ENCODE data around the gene NBPF26.
"Not testable (repeated sequence)": the region's sequence is repeated elsewhere in the genome, so short reads cannot be mapped to it uniquely, and the experiment has no call there.

NBPF26 gene

GRCh38 chr1:120850287-120850536 lies 126.5 kb downstream of the NBPF26 start:
- intact Hi-C loops (cut with DNase I) = not testable (repeated sequence)
- peak in 7 of 42 donors; percentile 5 to 36 (median 14) for DNase-seq

GRCh38 chr1:120850537-120851421 lies 127.0 kb downstream of the NBPF26 start:
- intact Hi-C loops (cut with DNase I) = not testable (repeated sequence)
- peak in 40 of 42 donors; percentile 42 to 94 (median 82) for DNase-seq

GRCh38 chr1:120858144-120858543 lies 134.4 kb downstream of the NBPF26 start:
- intact Hi-C loops (cut with DNase I); DNase-seq: not testable (repeated sequence)

DNA sequence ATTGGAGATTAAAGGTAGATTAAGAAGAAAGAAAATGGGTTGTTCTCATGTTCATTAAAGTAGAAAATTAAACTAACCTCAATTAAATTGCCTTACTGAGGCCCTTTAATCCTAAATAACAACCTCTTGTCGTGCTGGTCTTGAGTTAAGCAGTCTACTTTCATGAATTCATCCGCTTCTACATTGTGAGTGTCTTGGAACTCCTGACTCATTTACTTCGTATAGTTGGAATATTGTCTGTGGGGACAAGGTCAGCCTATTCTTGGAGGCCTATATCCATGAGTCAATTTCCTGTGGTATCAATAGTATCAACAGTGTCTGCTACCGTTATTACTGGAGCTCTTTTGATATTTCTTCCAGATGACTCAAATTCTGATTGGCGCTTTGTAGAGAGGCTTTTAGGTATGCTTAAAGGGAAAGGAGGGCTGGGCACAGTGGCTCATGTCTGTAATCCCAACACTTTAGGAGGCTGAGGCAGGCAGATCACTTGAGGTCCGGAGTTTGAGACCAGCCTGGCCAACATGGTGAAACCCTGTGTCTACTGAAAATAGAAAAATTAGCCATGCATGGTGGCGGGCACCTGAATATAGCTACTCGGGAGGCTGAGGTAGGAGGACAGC lies 136.0 kb downstream of the NBPF26 start:
- DNase-seq; intact Hi-C loops (cut with DNase I): not testable (repeated sequence)

DNA sequence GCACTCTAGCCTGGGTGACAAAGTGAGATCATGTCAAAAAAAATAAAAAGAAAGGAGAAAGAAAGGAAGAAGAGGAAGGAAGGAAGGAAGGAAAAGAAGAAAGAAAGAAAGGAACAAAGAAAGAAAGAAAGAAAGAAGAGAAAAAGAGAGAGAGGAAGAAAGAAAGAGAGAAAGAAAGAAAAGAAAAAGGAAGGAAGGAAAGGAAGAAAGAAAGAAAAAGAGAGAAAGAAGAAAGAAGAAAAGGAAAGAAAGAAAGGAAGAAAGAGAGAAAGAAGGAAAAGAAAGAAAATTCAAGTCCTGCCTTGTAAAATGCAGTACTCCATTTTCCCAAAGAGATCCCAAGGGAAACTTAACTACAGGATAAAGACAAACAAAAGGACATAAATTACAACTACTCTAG lies 154.5 kb downstream of the NBPF26 start:
- intact Hi-C loops (cut with DNase I); DNase-seq: not testable (repeated sequence)

DNA sequence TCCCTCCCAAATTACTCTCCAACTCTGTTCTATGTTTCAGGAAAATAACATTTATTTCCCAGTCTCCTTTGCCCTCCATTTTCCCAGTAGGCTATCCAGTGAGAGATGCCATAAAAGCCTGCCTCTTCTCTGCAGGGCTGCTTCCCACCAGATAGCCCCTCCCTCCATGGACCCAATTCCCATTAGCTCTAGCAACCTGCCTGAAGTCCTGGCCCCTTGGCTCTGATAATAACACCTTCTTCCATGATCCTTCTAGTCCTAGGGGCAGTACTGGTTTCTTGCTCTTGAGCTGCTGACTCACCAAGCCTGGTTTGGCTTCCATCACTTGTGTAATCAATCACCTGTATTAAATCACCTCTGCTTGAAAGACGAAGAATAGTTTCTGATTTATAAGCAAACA lies 156.3 kb downstream of the NBPF26 start:
- DNase-seq; intact Hi-C loops (cut with DNase I): not testable (repeated sequence)

GRCh38 chr1:120881934-120882333 lies 158.2 kb downstream of the NBPF26 start:
- intact Hi-C loops (cut with DNase I); DNase-seq: not testable (repeated sequence)
